Measurements from ENCODE around the gene CMTM2.

CMTM2 gene

DNA sequence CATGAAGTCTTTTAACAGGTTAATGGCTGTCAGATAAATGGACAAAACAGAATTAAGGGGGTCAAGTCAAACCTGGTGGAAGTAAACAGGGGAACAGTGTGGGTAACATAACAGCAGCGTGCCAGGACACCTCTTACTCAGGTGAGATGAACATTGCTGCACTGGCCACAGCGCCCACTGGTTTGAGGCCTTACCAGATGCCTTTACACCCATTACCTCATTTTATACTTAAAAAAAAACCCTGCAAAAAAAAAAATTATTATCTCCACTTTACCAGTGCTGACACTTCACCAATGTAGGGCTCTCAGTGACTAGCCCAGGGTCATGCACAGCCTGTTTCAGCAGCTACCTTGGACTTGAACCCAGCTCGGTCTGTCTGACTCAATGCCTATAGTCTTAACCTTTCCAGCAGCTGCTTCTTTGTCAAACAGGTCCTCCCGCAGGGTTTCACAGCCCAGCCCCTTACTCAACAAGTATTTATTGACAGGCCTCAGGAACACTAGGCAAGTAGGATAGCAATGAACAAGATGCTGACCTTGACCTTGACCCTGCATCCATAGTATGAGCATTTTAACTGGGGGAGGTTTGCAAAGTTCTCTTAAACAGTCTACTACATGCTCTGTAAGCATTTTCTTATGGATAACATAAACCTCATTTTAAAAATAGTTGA is 55.4 kb downstream of the CMTM2 start:
- DNase-seq (ENCODE audit: low spot score), result no peak

DNA sequence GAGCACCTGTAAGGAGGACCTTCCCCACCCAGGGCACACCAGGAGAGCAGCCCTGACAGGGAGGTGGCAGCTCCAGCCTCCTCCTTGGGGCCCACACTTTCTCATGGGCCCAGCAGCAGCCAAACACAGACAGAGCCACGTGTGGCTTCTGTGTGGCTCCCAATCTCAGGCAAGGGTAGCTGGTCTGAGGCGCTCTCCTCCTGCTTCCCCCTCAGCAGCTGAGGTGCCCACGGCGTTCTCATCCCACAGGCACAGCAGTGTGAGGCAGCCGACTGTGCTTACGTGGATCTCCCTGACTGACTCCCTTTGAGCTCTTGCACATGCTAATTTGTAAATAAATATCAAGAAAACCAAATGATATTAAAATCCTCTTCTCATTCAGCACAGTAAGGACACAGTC is 56.1 kb downstream of the CMTM2 start:
- DNase-seq (ENCODE audit: low spot score), result no peak

- no peak for DNase-seq (ENCODE audit: low spot score)
Measured at GRCh38 chr16:66636199-66636598, 56.9 kb downstream of the CMTM2 start.

- no peak for DNase-seq (ENCODE audit: low spot score)
Measured at GRCh38 chr16:66637806-66638205, 58.5 kb downstream of the CMTM2 start.

Data from activated CD4-positive, alpha-beta T cell treated with anti-CD3 and anti-CD28 coated beads, Interleukin-2, Interleukin-4, amounts not matched to agents 100 ng/mL and 50 ng/mL, durations not matched to agents 16 hours and 8 hours (primary cell).